GM19395 (cell line): ENCODE results near the gene ANKRD53.

Source experiments
- ATAC-seq: cut with Tn5 transposase; IDR thresholded peaks from one replicate; pipeline ENCODE4 v1.9.1; 2021; ENCODE audit warnings: mild to moderate bottlenecking, moderate library complexity; ENCODE audit not compliant: unreplicated experiment

The ANKRD53 gene

GRCh38 chr2:70978341-70979179 lies at the start of gene ANKRD53:
Gene ANKRD53 (plus strand): TSS chr2:70978630. CDS start chr2:70978646, 16 bp downstream.
- ATAC-seq: no peak

- ATAC-seq: no peak
Measured at GRCh38 chr2:70930371-70931329, 47.8 kb upstream of the ANKRD53 start.

GRCh38 chr2:70931376-70932000 lies 46.9 kb upstream of the ANKRD53 start:
- no peak for ATAC-seq

- no peak for ATAC-seq
Measured at GRCh38 chr2:70932631-70933230, 45.7 kb upstream of the ANKRD53 start.

GRCh38 chr2:70934981-70935380 lies 43.4 kb upstream of the ANKRD53 start:
- ATAC-seq: no peak

GRCh38 chr2:70935468-70936164 lies 42.8 kb upstream of the ANKRD53 start, which contains the start of gene ATP6V1B1:
Gene ATP6V1B1 (plus strand): TSS chr2:70935900. CDS start chr2:70935955, 55 bp downstream.
- ATAC-seq: no peak

- no peak for ATAC-seq
Measured at GRCh38 chr2:70936165-70936978, 42.1 kb upstream of the ANKRD53 start.

- ATAC-seq: no peak
Measured at GRCh38 chr2:70936979-70937811, 41.2 kb upstream of the ANKRD53 start.

GRCh38 chr2:70937866-70938585 lies 40.4 kb upstream of the ANKRD53 start:
- no peak for ATAC-seq

GRCh38 chr2:70938586-70938950 lies 39.9 kb upstream of the ANKRD53 start:
- no peak for ATAC-seq

GRCh38 chr2:70939001-70939838 lies 39.2 kb upstream of the ANKRD53 start:
- ATAC-seq: no peak

- no peak for ATAC-seq
Measured at GRCh38 chr2:70939839-70940580, 38.4 kb upstream of the ANKRD53 start.

- ATAC-seq: no peak
Measured at GRCh38 chr2:70941186-70941585, 37.2 kb upstream of the ANKRD53 start.

- no peak for ATAC-seq
Measured at GRCh38 chr2:70941701-70942100, 36.7 kb upstream of the ANKRD53 start.

- no peak for ATAC-seq
Measured at GRCh38 chr2:70942396-70943204, 35.8 kb upstream of the ANKRD53 start.
